GM12878 (cell line): ENCODE results near the gene PARP1. TPM values are rescaled to one million over a fixed set of nuclear protein-coding genes. Genes with fewer than 3 reads are reported as not detected.

Experiments used
- ATAC-seq: fragments of 200-7000 bp; cut with Tn5 transposase; 3 replicates; pipeline ENCODE4 v1.9.1; 2020; ENCODE audit warnings: mild to moderate bottlenecking, moderate library complexity
- BruUV-seq: library from RNA; stranded (reverse); fragments of 400-500 nt; replicated peaks from 2 replicates; lab custom pipeline; 2021; lab: Mats Ljungman, UMichigan
- CTCF ChIA-PET: fragments of 300-600 bp; sonication (Branson Sonifier 250); formaldehyde crosslinking; extraction: SDS; loops from one replicate; lab custom pipeline; 2021; ENCODE audit warnings: inconsistent platforms; lab: Yijun Ruan, JAX
- POLR2A ChIA-PET: fragments of 350-600 bp; formaldehyde crosslinking; extraction: SDS; loops from one replicate; lab custom pipeline; 2021; ENCODE audit warnings: inconsistent platforms; lab: Charles Lee
- RAD21 ChIA-PET: fragments of 300-600 bp; sonication (Branson Sonifier 250); formaldehyde crosslinking; loops from one replicate; lab custom pipeline; 2023; ENCODE audit warnings: antibody characterized with exemption; ENCODE audit not compliant: unreplicated experiment; lab: Charles Lee
- SMC1A ChIA-PET: fragments of 300-600 bp; sonication (Branson Sonifier 250); formaldehyde crosslinking; loops from one replicate; lab custom pipeline; 2023; ENCODE audit not compliant: unreplicated experiment, uncharacterized antibody; lab: Charles Lee
- DNase-seq: peaks from one replicate; pipeline ENCODE4 v3.0.0-alpha.2; 2011; ENCODE audit warnings: low read depth, low spot score
- FAIRE-seq: peaks from 3 replicates; lab custom pipeline; 2011; peaks lifted over from hg19 to GRCh38; lab: Jason Lieb, UNC
- H2AFZ ChIP-seq: 2 replicates; pipeline ENCODE4 v1.6.0; 2011; ENCODE audit warnings: low read depth, low read length, control low read depth; ENCODE audit not compliant: control insufficient read depth
- H3K27ac ChIP-seq: 2 replicates; pipeline ENCODE4 v1.5.1; 2011; ENCODE audit warnings: control low read depth; ENCODE audit not compliant: control insufficient read depth, insufficient read depth
- H3K27me3 ChIP-seq, 2 experiments: replicated peaks in 1 of 2; 2 replicates each; pipeline versions ENCODE4 v1.6.0 to v1.6.1; 2011; ENCODE audit warnings: low read length in 1 of 2; ENCODE audit not compliant: control insufficient read depth in 2 of 2, insufficient read depth in 2 of 2
- H3K36me3 ChIP-seq, 2 experiments: 2 replicates each; pipeline ENCODE4 v1.5.1; 2011; ENCODE audit warnings: low read length in 1 of 2; ENCODE audit not compliant: control insufficient read depth in 2 of 2, insufficient read depth in 2 of 2
- H3K4me1 ChIP-seq: 2 replicates; pipeline ENCODE4 v1.6.1; 2011; ENCODE audit warnings: mild to moderate bottlenecking, low read length, moderate library complexity, mixed read lengths; ENCODE audit not compliant: control insufficient read depth, insufficient read depth
- H3K4me2 ChIP-seq: 2 replicates; pipeline ENCODE4 v1.6.0; 2011; ENCODE audit warnings: control low read depth; ENCODE audit not compliant: control insufficient read depth, insufficient read depth
- H3K4me3 ChIP-seq: fragments of 200-600 bp; sonication (generic); 2 replicates; pipeline ENCODE4 v1.5.1; 2016
- H3K79me2 ChIP-seq: 2 replicates; pipeline ENCODE4 v1.6.0; 2011; ENCODE audit warnings: low read length; ENCODE audit not compliant: control insufficient read depth, insufficient read depth
- H3K9ac ChIP-seq: 2 replicates; pipeline ENCODE4 v1.8.0; 2011; ENCODE audit warnings: low read length, control low read depth, mixed read lengths; ENCODE audit not compliant: control insufficient read depth, insufficient read depth
- H3K9me3 ChIP-seq: replicated peaks from 3 replicates; pipeline ENCODE4 v1.5.1; 2011; ENCODE audit warnings: mild to moderate bottlenecking, low read length; ENCODE audit not compliant: control insufficient read depth, insufficient read depth
- H4K20me1 ChIP-seq: 2 replicates; pipeline ENCODE4 v1.6.0; 2011; ENCODE audit not compliant: control insufficient read depth, insufficient read depth
- CBX3 ChIP-seq: fragments of 200-600 bp; sonication (generic); IDR thresholded peaks from 2 replicates; pipeline ENCODE4 v1.6.1; 2016; ENCODE audit warnings: low read depth, borderline replicate concordance
- EZH2 ChIP-seq: IDR thresholded peaks from 2 replicates; pipeline ENCODE4 v1.6.1; 2012; ENCODE audit warnings: low read depth, mild to moderate bottlenecking, control low read depth, inconsistent platforms, low read length, borderline replicate concordance; ENCODE audit not compliant: control insufficient read depth
- MLLT1 ChIP-seq: fragments of 450-650 bp; IDR thresholded peaks from 2 replicates; pipeline ENCODE4 v1.6.1; 2016; ENCODE audit warnings: mild to moderate bottlenecking
- RUNX3 ChIP-seq: IDR thresholded peaks from 2 replicates; pipeline ENCODE4 v1.6.1; 2012; ENCODE audit warnings: low read length, inconsistent platforms
- SUPT20H ChIP-seq: IDR thresholded peaks from 2 replicates; pipeline ENCODE4 v1.6.1; 2011; ENCODE audit warnings: low read depth, mild to moderate bottlenecking, low read length, moderate library complexity, borderline replicate concordance; ENCODE audit not compliant: control insufficient read depth
- WGBS: methylation state at CpG from one replicate; pipeline ENCODE4 v1.1.6; 2016; ENCODE audit warnings: low lambda C conversion rate; ENCODE audit not compliant: insufficient replicate concordance, insufficient coverage; ENCODE audit errors: missing lambda C conversion rate; 5-methylcytosine and 5-hydroxymethylcytosine counted together
- in situ Hi-C: fragments of 300-500 bp; cut with MboI; formaldehyde crosslinking; loops from 9 replicates; pipeline ENCODE4 v1.14.3; 2018; ENCODE audit warnings: mixed read lengths
- intact Hi-C: fragments of 100-400 bp; cut with micrococcal nuclease; formaldehyde crosslinking; loops from one replicate; pipeline ENCODE4 v1.14.2; 2022; ENCODE audit not compliant: unreplicated experiment
- polyA plus RNA-seq, 11 experiments: library from polyadenylated mRNA; depleted of rRNA in 4 of 11; unstranded in 6 of 11; stranded (reverse) in 5 of 11; fragments of >200 nt; fragmentation: Nextera tagmentation in 4 of 11; fragmentation: Illumina TruSeq in 1 of 11; extraction: Ambion mirVana in 4 of 11; extraction: Trizol in 1 of 11; gene quantifications; 1 replicate in 1 of 11; 2 replicates in 10 of 11; pipeline versions ENCODE4 v1.2.1 to v1.2.3, GENCODE V29; 2011 to 2016; ENCODE audit warnings: inconsistent platforms in 2 of 11, missing spikeins in 2 of 11, low read depth in 1 of 11
- total RNA-seq, 4 experiments: library from RNA; depleted of rRNA in 3 of 4; stranded (reverse); fragments of >200 nt in 3 of 4; fragmentation: Illumina TruSeq in 1 of 4; extraction: Trizol in 1 of 4; gene quantifications; 2 replicates each; pipeline versions ENCODE4 v1.2.1 to v1.2.3, GENCODE V29; 2013 to 2021

Gene PARP1
- total and polyA plus RNA-seq, 10 of the 15 experiments (the other 5 are each of a cell fraction or from before 2014, with no cell fraction given): 113 to 287 (median 265) TPM

- TF ChIP-seq MLLT1 (no peak), EZH2 (no peak), SUPT20H (no peak)
- TF ChIP-seq, all 136 proteins: peak for 0
These were observed 40.2 kb upstream of the PARP1 start (continued) for GRCh38 chr1:226447932-226448665.

- RAD21 ChIA-PET: interaction anchor here (1.4 kb wide), 1 partner anchor 27 kb away, joined by 3 read pairs; no protein-coding TSS in a partner anchor
These were observed 38.2 kb upstream of the PARP1 start for GRCh38 chr1:226446094-226446493.

More at GRCh38 chr1:226446094-226446493, 38.2 kb upstream of the PARP1 start:
- FAIRE-seq (no peak), ATAC-seq (no peak), DNase-seq (no peak)
- H3K4me1 ChIP-seq: peaks cover 17% of the 10 kb centered on the region
- no peak overlapping the region for H3K9ac ChIP-seq
- H4K20me1 ChIP-seq: no peaks in the 10 kb centered on the region
- intact Hi-C loops: no loop called here
- H3K9me3 ChIP-seq: no peaks in the 10 kb centered on the region
- no peak overlapping the region for H3K27ac ChIP-seq
- no peak overlapping the region for H2AFZ ChIP-seq
- 83% methylated on average over 2 of the region's 2 CpGs for WGBS
- H3K27me3 ChIP-seq: no peaks in the 10 kb centered on the region
- POLR2A ChIA-PET: no interaction called here
- no peak overlapping the region for H3K4me3 ChIP-seq
- H3K79me2 ChIP-seq: no peaks in the 10 kb centered on the region
- in situ Hi-C loops: no loop called here
- TF ChIP-seq CBX3 (no peak), RUNX3 (0 out of 2 replicates have a peak, but pooled peaks have one; percentile 12)
- no TSS peak for BruUV-seq
- SMC1A ChIA-PET: interaction anchor here (0.9 to 2.0 kb wide), 3 partner anchors 9 to 24 kb away, joined by 4 to 8 read pairs (median 7); no protein-coding TSS in a partner anchor
- CTCF ChIA-PET: interaction anchor here (0.6 to 1.4 kb wide), 3 partner anchors 21 to 245 kb away, joined by 3 to 8 read pairs (median 5); partner anchors contain the start of gene PARP1
- no peaks in the 10 kb centered on the region for H3K36me3 ChIP-seq
- no peak overlapping the region for H3K4me2 ChIP-seq
